Right forelimb (tissue), 1 donor: ENCODE results near the gene SEMA3A.
"Not testable (repeated sequence)": the region's sequence is repeated elsewhere in the genome, so short reads cannot be mapped to it uniquely, and the experiment has no call there.

Experiments
- DNase-seq: peaks from one replicate; pipeline ENCODE4 v3.0.0-alpha.2; 2018

Gene SEMA3A

GRCh38 chr7:84152995-84153394, 41.6 kb downstream of the SEMA3A start:
- DNase-seq, result no peak

GRCh38 chr7:84150370-84150769, 44.2 kb downstream of the SEMA3A start:
- not testable (repeated sequence) for DNase-seq

GRCh38 chr7:84149573-84149972, 45.0 kb downstream of the SEMA3A start:
- DNase-seq, result no peak

GRCh38 chr7:84145892-84146291, 48.7 kb downstream of the SEMA3A start:
- DNase-seq, result no peak

- no peak for DNase-seq
Observed at GRCh38 chr7:84144935-84145334, 49.7 kb downstream of the SEMA3A start.

GRCh38 chr7:84144480-84144879, 50.1 kb downstream of the SEMA3A start:
- DNase-seq, result no peak

GRCh38 chr7:84142726-84143125, 51.9 kb downstream of the SEMA3A start:
- DNase-seq, result no peak

- DNase-seq, result no peak
Observed at GRCh38 chr7:84139986-84140729, 54.4 kb downstream of the SEMA3A start.

- no peak for DNase-seq
Observed at GRCh38 chr7:84138411-84138810, 56.2 kb downstream of the SEMA3A start.

GRCh38 chr7:84137812-84138211, 56.8 kb downstream of the SEMA3A start:
- DNase-seq, result no peak

- no peak for DNase-seq
Observed at GRCh38 chr7:84136809-84137208, 57.8 kb downstream of the SEMA3A start.

GRCh38 chr7:84136336-84136735, 58.3 kb downstream of the SEMA3A start:
- DNase-seq, result no peak

GRCh38 chr7:84134169-84134568, 60.4 kb downstream of the SEMA3A start:
- no peak for DNase-seq

GRCh38 chr7:84125654-84126053, 68.9 kb downstream of the SEMA3A start:
- no peak for DNase-seq

GRCh38 chr7:84123965-84124547, 70.5 kb downstream of the SEMA3A start:
- no peak for DNase-seq

- no peak for DNase-seq
Observed at GRCh38 chr7:84122582-84123360, 71.8 kb downstream of the SEMA3A start.

- DNase-seq, result no peak
Observed at GRCh38 chr7:84117304-84117703, 77.3 kb downstream of the SEMA3A start.

- DNase-seq, result no peak
Observed at GRCh38 chr7:84113906-84114850, 80.4 kb downstream of the SEMA3A start.

- DNase-seq, result no peak
Observed at GRCh38 chr7:84113286-84113685, 81.3 kb downstream of the SEMA3A start.

GRCh38 chr7:84112771-84113170, 81.8 kb downstream of the SEMA3A start:
- no peak for DNase-seq

- DNase-seq, result no peak
Observed at GRCh38 chr7:84111842-84112241, 82.7 kb downstream of the SEMA3A start.

- DNase-seq, result no peak
Observed at GRCh38 chr7:84110400-84110799, 84.2 kb downstream of the SEMA3A start.

- no peak for DNase-seq
Observed at GRCh38 chr7:84108787-84109186, 85.8 kb downstream of the SEMA3A start.
